Osteocyte (in vitro differentiated cells): ENCODE measurements around the gene SF3A2. TPM values are rescaled to one million over a fixed set of nuclear protein-coding genes. Genes with fewer than 3 reads are reported as not detected.

Source experiments
- DNase-seq: peaks from one replicate; pipeline ENCODE4 v3.0.0; 2021; ENCODE audit warnings: mixed read lengths; ENCODE audit not compliant: unreplicated experiment; ENCODE audit errors: extremely low spot score
- H3K27ac Mint-ChIP-seq: one replicate; pipeline ENCODE4 v1.8.0; 2021; ENCODE audit warnings: mild to moderate bottlenecking, mixed read lengths; ENCODE audit not compliant: unreplicated experiment
- H3K27me3 Mint-ChIP-seq: one replicate; pipeline ENCODE4 v1.8.0; 2021; ENCODE audit warnings: mixed read lengths; ENCODE audit not compliant: unreplicated experiment
- H3K36me3 Mint-ChIP-seq: one replicate; pipeline ENCODE4 v1.8.0; 2021; ENCODE audit warnings: mixed read lengths; ENCODE audit not compliant: unreplicated experiment
- H3K4me1 Mint-ChIP-seq: one replicate; pipeline ENCODE4 v1.8.0; 2021; ENCODE audit warnings: mixed read lengths; ENCODE audit not compliant: unreplicated experiment
- H3K4me3 Mint-ChIP-seq: one replicate; pipeline ENCODE4 v1.8.0; 2021; ENCODE audit warnings: mild to moderate bottlenecking, moderate library complexity, mixed read lengths; ENCODE audit not compliant: unreplicated experiment
- H3K9me3 Mint-ChIP-seq: one replicate; pipeline ENCODE4 v1.8.0; 2021; ENCODE audit warnings: mixed read lengths; ENCODE audit not compliant: unreplicated experiment
- CTCF ChIP-seq: fragments of 200-600 bp; sonication (generic); IDR thresholded peaks from 2 replicates; pipeline ENCODE4 v1.5.0; 2021; ENCODE audit warnings: antibody characterized with exemption, mild to moderate bottlenecking, moderate library complexity
- total RNA-seq: library from RNA; stranded (reverse); gene quantifications from 2 replicates; pipeline ENCODE4 v1.2.1, GENCODE V29; 2021

Gene SF3A2
- total RNA-seq, 1 donor from 2014 or later: 102 TPM

DNA sequence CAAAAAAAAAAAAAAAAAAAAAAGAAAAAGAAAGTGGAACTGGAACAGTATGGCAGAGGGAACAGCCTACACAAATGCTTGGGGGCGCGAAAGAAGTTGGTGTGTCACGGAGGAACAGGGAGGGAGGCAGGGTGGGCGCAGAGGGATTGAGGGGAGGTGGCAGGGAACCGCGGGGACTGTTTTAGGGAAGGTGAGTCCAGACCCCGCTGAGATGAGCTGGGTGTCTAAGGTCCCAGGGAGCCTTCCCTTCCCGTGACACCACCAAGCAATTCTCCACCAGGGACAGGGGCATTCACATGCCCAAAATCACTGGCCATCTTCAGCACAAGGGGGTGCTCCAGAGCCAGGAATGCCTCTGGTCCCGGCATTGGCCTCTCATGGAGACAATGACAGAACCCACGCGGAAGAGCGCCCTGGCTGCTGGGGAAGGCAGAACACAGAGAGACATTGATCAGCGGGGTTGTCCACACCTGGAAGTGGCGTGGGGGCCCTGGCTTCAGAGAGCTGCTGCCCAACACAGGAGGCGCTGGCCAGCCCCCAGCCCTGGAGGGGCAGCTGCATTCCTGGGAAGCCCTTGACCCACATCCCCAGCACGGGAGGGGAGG lies 38.4 kb downstream of the SF3A2 start:
- Mint-ChIP-seq H3K36me3 (peaks cover 17% of the 10 kb centered on the region), H3K27me3 (no peaks in the 10 kb centered on the region), H3K9me3 (no peaks in the 10 kb centered on the region), H3K27ac (peak overlapping the region; percentile 59), H3K4me3 (no peak overlapping the region), H3K4me1 (peaks cover 35% of the 10 kb centered on the region)
- no peak for DNase-seq
- TF ChIP-seq CTCF: peak; percentile 67

DNA sequence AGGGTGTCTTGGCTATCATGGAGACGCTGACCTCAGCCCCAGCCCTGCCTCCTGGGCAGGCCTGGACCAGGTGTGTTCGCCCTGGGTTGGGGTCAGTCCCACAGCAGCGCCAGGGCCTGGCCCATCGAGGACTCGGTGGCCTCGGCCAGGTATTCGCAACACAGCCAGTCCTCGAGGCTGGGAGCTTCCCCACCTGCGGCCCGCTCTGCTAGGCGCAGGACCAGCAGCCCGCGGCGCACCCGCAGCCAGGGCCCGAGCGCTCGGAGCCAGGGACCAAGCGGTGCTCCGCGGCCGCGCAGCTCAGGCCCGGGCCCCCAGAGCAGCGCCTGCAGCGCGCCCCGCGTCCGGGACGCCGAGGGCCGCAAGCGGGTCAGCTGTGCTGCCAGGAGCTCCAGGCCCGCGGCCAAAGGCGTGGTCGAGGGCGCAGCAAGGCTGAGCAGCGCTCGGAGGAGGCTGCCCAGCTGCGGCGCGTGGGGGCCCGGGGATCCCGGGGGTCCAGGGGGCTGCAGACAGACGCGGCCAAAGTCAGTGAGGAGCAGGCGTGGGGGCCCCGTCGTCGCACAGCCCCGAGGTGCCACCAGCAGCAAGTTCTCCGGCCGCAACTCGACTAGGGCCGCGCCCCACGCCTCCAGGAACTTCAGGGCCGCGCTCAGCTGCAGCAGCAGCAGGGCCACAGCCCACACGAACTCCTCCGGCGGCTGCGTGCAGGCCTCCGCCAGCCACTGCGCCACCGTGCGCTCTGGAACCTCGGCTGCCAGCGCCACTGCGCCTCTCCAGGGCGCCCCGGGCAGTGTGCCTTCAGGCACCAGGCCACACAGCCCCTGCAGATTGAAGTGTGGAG lies 39.2 kb downstream of the SF3A2 start:
- Mint-ChIP-seq H3K4me3 (no peak overlapping the region), H3K27ac (no peak overlapping the region), H3K27me3 (no peaks in the 10 kb centered on the region), H3K36me3 (peaks cover 17% of the 10 kb centered on the region), H3K9me3 (no peaks in the 10 kb centered on the region), H3K4me1 (peaks cover 40% of the 10 kb centered on the region)
- no peak for DNase-seq
- no peak for TF ChIP-seq CTCF

- Mint-ChIP-seq H3K36me3 (peaks cover 15% of the 10 kb centered on the region), H3K27ac (no peak overlapping the region), H3K9me3 (no peaks in the 10 kb centered on the region), H3K4me1 (peaks cover 37% of the 10 kb centered on the region), H3K4me3 (no peak overlapping the region), H3K27me3 (no peaks in the 10 kb centered on the region)
- no peak for DNase-seq
- no peak for TF ChIP-seq CTCF
Observed at GRCh38 chr19:2276429-2276986, 39.9 kb downstream of the SF3A2 start.

GRCh38 chr19:2277138-2277537 lies 40.5 kb downstream of the SF3A2 start:
- Mint-ChIP-seq H3K4me3 (no peak overlapping the region), H3K4me1 (peaks cover 37% of the 10 kb centered on the region), H3K36me3 (peaks cover 11% of the 10 kb centered on the region), H3K27ac (peak overlapping the region; percentile 15), H3K27me3 (no peaks in the 10 kb centered on the region), H3K9me3 (no peaks in the 10 kb centered on the region)
- no peak for TF ChIP-seq CTCF
- no peak for DNase-seq

DNA sequence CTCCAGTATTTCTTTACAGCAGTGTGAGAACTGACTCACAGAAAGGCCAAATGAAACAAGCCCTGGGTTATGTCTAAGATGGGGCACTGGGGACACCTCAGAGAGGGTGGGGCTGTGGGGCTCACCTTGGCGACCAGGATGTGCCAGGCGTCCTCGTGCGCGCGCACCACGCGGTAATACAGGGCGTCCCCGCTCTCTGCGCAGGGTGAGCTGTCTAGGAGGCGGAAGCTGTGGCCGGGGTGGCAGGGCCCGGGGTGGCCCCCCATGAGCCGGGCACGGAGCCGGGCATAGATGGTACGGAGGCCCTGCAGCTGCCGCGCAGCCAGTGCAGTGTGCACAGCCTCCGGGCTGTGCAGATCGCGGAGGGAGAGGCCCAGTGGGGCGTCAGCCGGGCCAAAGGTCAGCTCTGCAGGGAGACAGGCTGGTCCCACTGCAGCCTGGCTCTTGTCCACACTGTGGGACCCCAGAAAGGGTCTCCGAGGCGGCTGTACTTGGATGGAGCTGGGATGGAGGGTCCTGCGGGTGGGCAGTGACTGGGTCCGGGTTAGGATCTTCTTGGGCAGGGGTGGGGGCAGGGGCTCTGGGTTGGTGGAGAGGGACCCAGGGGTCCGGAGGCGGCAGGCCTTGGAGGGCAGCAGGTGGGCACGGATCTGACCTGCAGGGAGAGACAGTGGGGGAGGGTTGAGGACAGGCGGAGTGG lies 42.0 kb downstream of the SF3A2 start:
- Mint-ChIP-seq H3K36me3 (peaks cover 8% of the 10 kb centered on the region), H3K4me3 (no peak overlapping the region), H3K27me3 (no peaks in the 10 kb centered on the region), H3K4me1 (peaks cover 36% of the 10 kb centered on the region), H3K9me3 (no peaks in the 10 kb centered on the region), H3K27ac (no peak overlapping the region)
- TF ChIP-seq CTCF: no peak
- DNase-seq: no peak
